Spleen (tissue), 11 donors: ENCODE measurements around the gene SMARCA2. TPM values are rescaled to one million over a fixed set of nuclear protein-coding genes. Genes with fewer than 3 reads are reported as not detected.

Source experiments
- DNase-seq: peaks from one replicate; pipeline ENCODE4 v3.0.0-alpha.2; 2020
- H3K27ac ChIP-seq, 8 donors: fragments of 200-600 bp; sonication (generic) in 7 of 8; 1 replicate in 4 of 8; 2 replicates in 4 of 8; pipeline versions ENCODE4 v1.5.0 to v1.8.0; 2016 to 2021; ENCODE audit warnings: inconsistent platforms in 4 of 8, mild to moderate bottlenecking in 4 of 8, moderate library complexity in 1 of 8
- H3K27me3 ChIP-seq, 7 donors: fragments of 200-600 bp; sonication (generic) in 6 of 7; replicated peaks in 1 of 7; 1 replicate in 4 of 7; 2 replicates in 3 of 7; pipeline versions ENCODE4 v1.5.0 to v1.8.0; 2016 to 2021; ENCODE audit warnings: inconsistent platforms in 3 of 7, mild to moderate bottlenecking in 1 of 7
- H3K36me3 ChIP-seq, 6 donors: fragments of 200-600 bp; sonication (generic) in 5 of 6; 1 replicate in 4 of 6; 2 replicates in 2 of 6; pipeline versions ENCODE4 v1.5.0 to v1.8.0; 2016 to 2021; ENCODE audit warnings: inconsistent platforms in 2 of 6
- H3K4me1 ChIP-seq, 6 donors: fragments of 200-600 bp; sonication (generic) in 5 of 6; 1 replicate in 3 of 6; 2 replicates in 3 of 6; pipeline versions ENCODE4 v1.5.0 to v1.8.0; 2016 to 2021; ENCODE audit warnings: inconsistent platforms in 3 of 6
- H3K4me3 ChIP-seq, 8 donors: fragments of 200-600 bp; sonication (generic) in 7 of 8; 1 replicate in 4 of 8; 2 replicates in 4 of 8; pipeline versions ENCODE4 v1.5.0 to v1.8.0; 2016 to 2021; ENCODE audit warnings: inconsistent platforms in 4 of 8, mild to moderate bottlenecking in 4 of 8, moderate library complexity in 2 of 8
- H3K9me3 ChIP-seq, 8 donors: fragments of 200-600 bp; sonication (generic) in 7 of 8; 1 replicate in 4 of 8; 2 replicates in 4 of 8; pipeline versions ENCODE4 v1.5.0 to v1.8.0; 2016 to 2021; ENCODE audit warnings: inconsistent platforms in 4 of 8
- CTCF ChIP-seq, 11 experiments: fragments of 200-600 bp in 7 of 11; fragments of 450-650 bp in 4 of 11; sonication (generic) in 4 of 11; IDR thresholded peaks in 8 of 11; conservative IDR thresholded peaks in 3 of 11; 1 replicate in 7 of 11; 2 replicates in 4 of 11; pipeline versions ENCODE4 v1.4.0 to v1.8.0; 2016 to 2021; ENCODE audit warnings: antibody characterized with exemption in 11 of 11, inconsistent platforms in 4 of 11, mild to moderate bottlenecking in 1 of 11
- POLR2A ChIP-seq, 3 donors: fragments of 450-650 bp; IDR thresholded peaks; one replicate each; pipeline ENCODE4 v1.5.1; 2017; ENCODE audit warnings: antibody characterized with exemption in 3 of 3, mild to moderate bottlenecking in 1 of 3
- POLR2AphosphoS5 ChIP-seq, 3 donors: sonication (generic); formaldehyde crosslinking; IDR thresholded peaks; one replicate each; pipeline ENCODE4 v1.5.1; 2017; ENCODE audit warnings: antibody characterized with exemption in 3 of 3
- WGBS, 5 donors: extraction: QIAGEN DNeasy Blood & Tissue Kit in 3 of 5; methylation state at CpG; one replicate each; pipeline versions ENCODE4 v1.1.5 to v1.1.7; 2013 to 2018; 5-methylcytosine and 5-hydroxymethylcytosine counted together
- intact Hi-C: fragments of 100-400 bp; cut with DNase I; formaldehyde crosslinking; loops from one replicate; pipeline ENCODE4 v1.15.0; 2023; ENCODE audit warnings: low total_unique reads
- polyA plus RNA-seq, 3 donors: library from polyadenylated mRNA; stranded (reverse); fragments of 200-250 nt; gene quantifications; one replicate each; pipeline ENCODE4 v1.2.1, GENCODE V29; 2013
- total RNA-seq, 7 donors: library from RNA; depleted of rRNA in 3 of 7; stranded (reverse); fragments of >200 nt in 3 of 7; fragmentation: NEBNext Ultra II Directional in 4 of 7; extraction: Animal tissue kit (Norgen Biotek cat#: 25700) in 4 of 7; gene quantifications; one replicate each; pipeline versions ENCODE4 v1.1.0 to v1.2.1, GENCODE V29; 2016 to 2021
- donor health status: healthy with polysubstance abuse.
- donor health status: DM: no; HTN: no; CAD: no; lungs with moderate emphysema.
- donor health status: DM: no; HTN: no; CAD: no.
- donor health status: Bipolar disorder and iron deficiency.
- donor health status: healthy.
- donor health status: DM: no; HTN: no; CAD: no.
- donor health status: DM: yes; HTN: yes; CAD: no.

Gene SMARCA2
- total and polyA plus RNA-seq, 10 donors: 41.9 to 252 (median 186) TPM

GRCh38 chr9:2169035-2169434 is 153.9 kb downstream of the SMARCA2 start:
- TF ChIP-seq CTCF (IDR thresholded peaks at IDR 0.05 in 8 of 11, conservative IDR thresholded peaks at IDR 0.05 in 3 of 11) (no peak), POLR2A (IDR thresholded peaks at IDR 0.05) (no peak), POLR2AphosphoS5 (IDR thresholded peaks at IDR 0.05) (no peak)
- Histone ChIP-seq H3K4me1 (peaks cover 0 to 14% (median 0%) of the 10 kb centered on the region in 6 donors), H3K36me3 (peaks cover 0 to 97% (median 37%) of the 10 kb centered on the region in 6 donors), H3K4me3 (no peak overlapping the region), H3K9me3 (no peaks in the 10 kb centered on the region), H3K27ac (no peak overlapping the region), H3K27me3 (no peaks in the 10 kb centered on the region)
- WGBS, 5 donors: 92 to 96% (median 94%) methylated on average over 8 of the region's 8 CpGs
- intact Hi-C loops: no loop called here
- DNase-seq: no peak

GRCh38 chr9:2170722-2171121 is 155.6 kb downstream of the SMARCA2 start:
- WGBS, 5 donors: 89 to 99% (median 98%) methylated on average over 6 of the region's 6 CpGs
- Histone ChIP-seq H3K9me3 (no peaks in the 10 kb centered on the region), H3K36me3 (peaks cover 0 to 89% (median 35%) of the 10 kb centered on the region in 6 donors), H3K4me3 (no peak overlapping the region), H3K27ac (no peak overlapping the region), H3K27me3 (no peaks in the 10 kb centered on the region), H3K4me1 (peaks cover 0 to 9% (median 0%) of the 10 kb centered on the region in 6 donors)
- DNase-seq: no peak
- intact Hi-C loops: no loop called here
- TF ChIP-seq POLR2A (IDR thresholded peaks at IDR 0.05) (no peak), CTCF (IDR thresholded peaks at IDR 0.05 in 8 of 11, conservative IDR thresholded peaks at IDR 0.05 in 3 of 11) (no peak), POLR2AphosphoS5 (IDR thresholded peaks at IDR 0.05) (no peak)

- Histone ChIP-seq H3K4me1 (no peaks in the 10 kb centered on the region), H3K36me3 (peaks cover 0 to 81% (median 29%) of the 10 kb centered on the region in 6 donors), H3K4me3 (no peak overlapping the region), H3K27ac (no peak overlapping the region), H3K27me3 (no peaks in the 10 kb centered on the region), H3K9me3 (no peaks in the 10 kb centered on the region)
- intact Hi-C loops: no loop called here
- 91 to 100% (median 94%) methylated on average over 1 of the region's 1 CpG for WGBS, 5 donors
- no peak for TF ChIP-seq POLR2A (IDR thresholded peaks at IDR 0.05)
- no peak for DNase-seq
Measured at GRCh38 chr9:2173170-2173569, 158.0 kb downstream of the SMARCA2 start.

- no peaks in the 10 kb centered on the region for H3K27me3 ChIP-seq
- no peaks in the 10 kb centered on the region for H3K9me3 ChIP-seq
- peaks cover 0 to 80% (median 24%) of the 10 kb centered on the region in 6 donors for H3K36me3 ChIP-seq
- no peaks in the 10 kb centered on the region for H3K4me1 ChIP-seq
- no peak overlapping the region for H3K4me3 ChIP-seq
- no peak overlapping the region for H3K27ac ChIP-seq
- DNase-seq: no peak
- intact Hi-C loops: no loop called here
- 76 to 93% (median 89%) methylated on average over 6 of the region's 6 CpGs for WGBS, 5 donors
- TF ChIP-seq CTCF (IDR thresholded peaks at IDR 0.05 in 8 of 11, conservative IDR thresholded peaks at IDR 0.05 in 3 of 11): no peak
- TF ChIP-seq POLR2AphosphoS5 (IDR thresholded peaks at IDR 0.05): no peak
- TF ChIP-seq POLR2A (IDR thresholded peaks at IDR 0.05): no peak
Measured at GRCh38 chr9:2173861-2174260, 158.7 kb downstream of the SMARCA2 start.

- Histone ChIP-seq H3K27ac (no peak overlapping the region), H3K27me3 (no peaks in the 10 kb centered on the region), H3K9me3 (no peaks in the 10 kb centered on the region), H3K4me1 (no peaks in the 10 kb centered on the region), H3K36me3 (peaks cover 0 to 77% (median 19%) of the 10 kb centered on the region in 6 donors), H3K4me3 (no peak overlapping the region)
- 92 to 99% (median 96%) methylated on average over 7 of the region's 7 CpGs for WGBS, 5 donors
- TF ChIP-seq CTCF (IDR thresholded peaks at IDR 0.05 in 8 of 11, conservative IDR thresholded peaks at IDR 0.05 in 3 of 11): no peak
- TF ChIP-seq POLR2AphosphoS5 (IDR thresholded peaks at IDR 0.05): no peak
- no peak for TF ChIP-seq POLR2A (IDR thresholded peaks at IDR 0.05)
- DNase-seq: no peak
- intact Hi-C loops: no loop called here
Measured at GRCh38 chr9:2174306-2174705, 159.2 kb downstream of the SMARCA2 start.
